ENCODE measurements around the gene ADAMTS9.

The ADAMTS9 gene, protein sequence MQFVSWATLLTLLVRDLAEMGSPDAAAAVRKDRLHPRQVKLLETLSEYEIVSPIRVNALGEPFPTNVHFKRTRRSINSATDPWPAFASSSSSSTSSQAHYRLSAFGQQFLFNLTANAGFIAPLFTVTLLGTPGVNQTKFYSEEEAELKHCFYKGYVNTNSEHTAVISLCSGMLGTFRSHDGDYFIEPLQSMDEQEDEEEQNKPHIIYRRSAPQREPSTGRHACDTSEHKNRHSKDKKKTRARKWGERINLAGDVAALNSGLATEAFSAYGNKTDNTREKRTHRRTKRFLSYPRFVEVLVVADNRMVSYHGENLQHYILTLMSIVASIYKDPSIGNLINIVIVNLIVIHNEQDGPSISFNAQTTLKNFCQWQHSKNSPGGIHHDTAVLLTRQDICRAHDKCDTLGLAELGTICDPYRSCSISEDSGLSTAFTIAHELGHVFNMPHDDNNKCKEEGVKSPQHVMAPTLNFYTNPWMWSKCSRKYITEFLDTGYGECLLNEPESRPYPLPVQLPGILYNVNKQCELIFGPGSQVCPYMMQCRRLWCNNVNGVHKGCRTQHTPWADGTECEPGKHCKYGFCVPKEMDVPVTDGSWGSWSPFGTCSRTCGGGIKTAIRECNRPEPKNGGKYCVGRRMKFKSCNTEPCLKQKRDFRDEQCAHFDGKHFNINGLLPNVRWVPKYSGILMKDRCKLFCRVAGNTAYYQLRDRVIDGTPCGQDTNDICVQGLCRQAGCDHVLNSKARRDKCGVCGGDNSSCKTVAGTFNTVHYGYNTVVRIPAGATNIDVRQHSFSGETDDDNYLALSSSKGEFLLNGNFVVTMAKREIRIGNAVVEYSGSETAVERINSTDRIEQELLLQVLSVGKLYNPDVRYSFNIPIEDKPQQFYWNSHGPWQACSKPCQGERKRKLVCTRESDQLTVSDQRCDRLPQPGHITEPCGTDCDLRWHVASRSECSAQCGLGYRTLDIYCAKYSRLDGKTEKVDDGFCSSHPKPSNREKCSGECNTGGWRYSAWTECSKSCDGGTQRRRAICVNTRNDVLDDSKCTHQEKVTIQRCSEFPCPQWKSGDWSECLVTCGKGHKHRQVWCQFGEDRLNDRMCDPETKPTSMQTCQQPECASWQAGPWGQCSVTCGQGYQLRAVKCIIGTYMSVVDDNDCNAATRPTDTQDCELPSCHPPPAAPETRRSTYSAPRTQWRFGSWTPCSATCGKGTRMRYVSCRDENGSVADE (N-terminal part only)

DNA sequence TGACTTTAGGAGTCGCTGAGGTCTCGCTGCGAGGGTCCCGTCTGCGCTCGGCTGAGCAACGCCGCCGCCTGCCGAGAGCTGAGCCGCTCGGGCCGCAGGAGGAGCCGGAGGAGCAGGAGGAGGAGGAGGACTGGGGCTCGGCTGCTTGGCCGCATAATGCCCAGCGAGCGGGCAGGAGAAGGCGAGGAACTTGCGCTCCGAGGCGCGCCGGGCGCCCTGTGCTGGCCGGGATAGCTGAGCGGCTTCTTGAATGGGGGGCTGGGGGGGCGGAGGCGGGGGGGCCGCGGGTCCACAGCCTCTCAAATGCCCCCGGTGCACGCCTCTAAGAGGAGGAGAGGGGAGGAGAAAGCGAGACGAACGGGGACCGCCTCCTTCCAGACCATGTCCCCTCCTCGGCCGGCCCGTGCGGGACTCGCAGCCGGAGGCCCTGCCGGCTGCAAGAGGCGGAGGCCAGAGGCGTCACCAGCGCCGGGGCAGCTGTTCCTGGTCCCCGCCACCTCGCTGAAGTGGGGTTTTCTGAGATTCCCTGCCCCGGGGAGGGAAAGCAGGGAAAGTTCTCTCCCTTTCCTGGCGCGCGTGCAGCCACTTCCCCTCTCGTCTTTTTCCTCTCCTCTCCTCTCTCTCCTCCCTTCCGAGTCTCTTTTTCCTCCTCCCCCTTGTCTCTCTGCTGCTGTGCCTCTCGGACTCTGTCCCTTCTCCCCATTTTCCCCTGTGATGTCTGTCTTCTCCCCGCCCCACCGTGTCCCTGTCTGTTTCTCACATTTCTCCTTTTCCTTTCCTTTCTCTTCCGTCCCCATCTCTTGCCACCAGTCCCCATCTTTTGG is at the start of gene ADAMTS9:
Gene ADAMTS9 (minus strand): TSS at position 220 of the 824 bp plus-strand sequence. CDS start 343 bp downstream, outside the sequence.
- no peak for DNase-seq

- no peak for DNase-seq
Measured at GRCh38 chr3:64732576-64732975, 44.8 kb upstream of the ADAMTS9 start.

DNA sequence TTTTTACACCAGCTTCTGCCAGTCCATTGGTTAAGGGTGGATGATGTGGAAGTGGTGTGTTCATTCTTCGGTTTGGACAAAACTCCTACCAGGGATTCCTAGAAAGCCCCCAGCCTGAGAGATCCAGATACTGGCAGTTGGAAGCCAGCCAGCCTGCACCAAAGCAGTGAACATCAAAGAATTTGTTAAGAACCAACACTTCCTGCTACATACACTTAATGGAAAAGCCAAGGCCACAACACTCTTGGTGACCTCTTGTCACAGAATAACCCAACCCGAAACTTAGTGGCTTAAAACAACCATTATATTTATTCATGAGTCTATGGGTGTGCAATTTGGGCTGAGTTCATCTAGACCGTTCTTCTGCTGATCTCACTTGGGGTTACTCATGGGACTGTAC is 42.9 kb upstream of the ADAMTS9 start:
- DNase-seq = no peak

DNA sequence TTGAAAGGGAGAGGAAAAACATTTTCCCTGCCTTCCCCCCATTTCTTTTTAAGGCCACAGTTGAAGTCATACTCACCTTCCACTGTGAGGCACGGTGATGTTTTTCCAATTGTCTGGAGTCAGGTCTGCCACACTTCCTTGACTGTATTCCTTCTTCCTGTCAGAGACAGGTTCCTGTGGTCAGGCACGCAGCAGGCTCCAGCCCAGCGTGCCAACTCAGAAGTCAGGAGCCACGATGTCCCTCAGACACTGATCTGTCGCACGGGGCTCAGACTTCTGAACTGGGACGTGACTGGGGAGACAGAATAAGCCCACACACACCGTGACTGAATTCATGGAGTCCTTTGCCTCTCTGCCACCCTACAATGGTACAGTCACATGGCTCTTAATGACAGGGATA is 41.2 kb upstream of the ADAMTS9 start:
- DNase-seq = no peak

DNA sequence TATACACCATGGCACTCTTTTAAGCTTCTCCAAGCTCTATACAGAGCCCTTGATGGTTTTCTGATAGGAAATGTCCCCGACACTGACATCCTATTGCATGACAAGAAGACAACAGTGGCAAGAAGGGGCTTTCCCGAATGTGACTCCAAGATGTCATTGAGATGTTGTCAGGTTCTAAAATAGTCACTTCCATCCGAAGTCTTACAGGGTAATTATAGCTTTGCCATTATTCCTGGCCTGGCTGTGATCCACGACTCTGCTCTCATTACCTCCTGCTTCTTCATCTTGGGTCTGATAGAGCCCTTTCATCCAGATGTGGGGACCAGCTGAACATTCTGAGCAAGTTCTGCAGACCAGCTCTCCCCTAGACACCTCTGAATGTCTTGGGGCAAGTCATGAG is 40.6 kb upstream of the ADAMTS9 start:
- no peak for DNase-seq

- no peak for DNase-seq
Measured at GRCh38 chr3:64726414-64727090, 38.8 kb upstream of the ADAMTS9 start.

DNA sequence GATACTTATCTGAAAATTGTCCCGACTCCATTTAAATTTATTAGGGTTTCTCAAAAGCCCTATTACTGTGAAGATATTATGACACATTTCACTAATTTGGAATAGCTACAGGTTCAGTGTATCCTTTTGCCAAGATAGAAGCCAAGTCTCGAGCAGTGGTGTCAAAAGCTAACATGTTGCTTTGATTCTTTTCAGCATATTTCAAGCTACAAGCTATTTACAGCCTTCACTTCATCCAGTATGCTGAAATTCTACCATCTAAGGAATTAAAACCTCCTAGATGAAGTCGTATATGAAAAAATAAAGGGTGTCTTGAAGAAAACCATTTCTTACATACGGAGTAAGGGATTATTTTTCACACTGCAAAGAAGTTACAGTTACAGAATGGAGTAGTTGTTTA is 31.2 kb upstream of the ADAMTS9 start:
- no peak for DNase-seq

DNA sequence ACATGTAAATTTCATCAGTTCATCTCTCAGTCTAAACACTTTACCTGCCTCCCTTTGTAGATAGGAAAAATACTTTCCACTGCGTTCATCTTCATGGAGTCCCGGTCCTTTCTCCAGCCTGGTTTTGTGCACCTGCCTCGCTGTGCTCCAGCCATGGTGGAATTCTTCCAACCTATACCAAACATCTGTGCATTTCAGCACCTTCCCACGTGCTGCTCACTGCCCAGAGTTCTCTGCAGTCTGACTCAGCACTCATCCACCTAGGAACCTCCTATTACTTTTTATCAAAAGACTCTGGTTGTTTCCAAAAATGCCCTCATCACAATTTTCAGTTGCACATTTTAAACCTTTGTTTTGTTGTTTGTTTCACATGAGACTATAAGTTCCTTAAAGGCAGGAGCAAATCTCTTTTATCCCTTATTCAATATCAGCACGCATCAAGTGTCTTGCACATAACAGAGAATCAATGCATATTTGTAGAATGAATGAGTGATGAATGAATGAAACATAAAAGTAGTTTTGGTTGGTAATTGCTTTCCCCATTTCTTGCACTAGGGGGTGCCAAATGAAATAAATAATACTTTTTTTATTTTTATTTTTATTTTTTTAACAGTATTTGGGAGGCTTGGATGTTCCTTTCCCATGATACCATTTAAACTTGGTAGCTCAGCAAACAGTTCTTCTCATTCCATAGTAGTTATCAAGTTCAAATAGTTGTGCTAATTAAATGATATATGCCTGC is 30.2 kb upstream of the ADAMTS9 start:
- no peak for DNase-seq

- DNase-seq = no peak
Measured at GRCh38 chr3:64717411-64717810, 29.6 kb upstream of the ADAMTS9 start.

DNA sequence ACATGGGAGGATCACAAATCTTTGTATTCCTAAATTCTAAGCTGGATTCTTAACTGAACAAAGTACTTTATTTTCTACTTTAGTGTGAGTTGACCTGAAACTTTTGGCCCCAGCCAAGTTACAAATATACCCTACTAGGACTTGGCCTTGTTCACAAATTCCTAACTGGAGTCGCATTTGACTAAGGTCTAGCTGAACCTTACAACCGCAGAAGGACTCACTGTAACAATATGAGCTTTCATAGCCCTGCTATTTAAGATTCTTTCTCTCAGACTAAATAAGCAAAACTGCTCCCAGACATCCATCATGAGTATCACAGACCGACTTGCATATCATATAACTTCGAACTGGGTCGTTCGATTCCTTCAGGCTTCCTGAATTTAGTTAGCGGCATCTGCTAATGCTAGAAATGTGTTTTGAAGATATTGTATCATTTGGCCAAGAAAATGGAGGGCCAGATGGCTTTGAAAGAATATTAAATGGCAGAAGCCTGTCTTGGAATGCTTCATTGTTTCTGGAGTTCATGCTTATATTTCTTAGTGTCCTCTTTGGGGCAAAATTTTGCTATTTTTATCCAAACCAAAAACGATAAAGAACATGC is 28.4 kb upstream of the ADAMTS9 start:
- DNase-seq = no peak

DNA sequence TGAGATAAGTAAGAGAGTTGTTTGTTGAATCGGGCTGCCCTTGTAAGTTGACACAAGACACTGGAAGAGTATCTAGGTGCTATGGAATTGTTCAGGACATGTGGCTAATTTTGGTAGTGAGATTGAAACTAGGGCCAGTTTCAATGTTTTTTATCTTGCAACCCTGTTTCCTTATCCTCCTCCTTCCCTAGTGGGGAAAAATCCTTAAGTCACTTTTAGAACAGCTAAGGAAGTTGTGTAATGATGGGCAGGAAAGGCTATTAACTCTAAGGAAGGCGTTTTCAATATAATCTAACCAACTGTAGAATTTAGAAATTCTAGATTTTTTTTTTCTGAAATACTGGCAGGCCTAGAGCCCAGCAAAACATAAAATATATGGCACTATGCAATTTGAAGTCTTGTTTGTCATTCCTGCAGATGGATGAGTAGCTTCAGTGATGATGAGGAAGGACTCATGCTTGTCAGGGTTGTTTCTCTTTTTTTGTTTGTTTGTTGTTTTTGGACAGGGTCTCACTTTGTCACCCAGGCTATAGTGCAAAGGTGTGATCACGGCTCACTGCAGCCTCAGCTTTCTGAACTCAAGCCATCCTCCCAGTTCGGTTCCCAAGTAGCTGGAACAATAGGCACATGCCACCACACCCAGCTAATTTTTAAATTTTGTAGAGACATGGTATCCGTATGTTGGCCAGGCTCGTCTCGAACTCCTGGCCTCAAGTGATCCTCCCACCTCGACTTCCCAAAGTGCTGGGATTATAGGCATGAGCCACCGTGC is 27.6 kb upstream of the ADAMTS9 start:
- DNase-seq = no peak

- no peak for DNase-seq
Measured at GRCh38 chr3:64708456-64708855, 20.7 kb upstream of the ADAMTS9 start.

- DNase-seq = no peak
Measured at GRCh38 chr3:64705946-64706345, 18.1 kb upstream of the ADAMTS9 start.

GRCh38 chr3:64696896-64697295 is 9.1 kb upstream of the ADAMTS9 start:
- no peak for DNase-seq

DNA sequence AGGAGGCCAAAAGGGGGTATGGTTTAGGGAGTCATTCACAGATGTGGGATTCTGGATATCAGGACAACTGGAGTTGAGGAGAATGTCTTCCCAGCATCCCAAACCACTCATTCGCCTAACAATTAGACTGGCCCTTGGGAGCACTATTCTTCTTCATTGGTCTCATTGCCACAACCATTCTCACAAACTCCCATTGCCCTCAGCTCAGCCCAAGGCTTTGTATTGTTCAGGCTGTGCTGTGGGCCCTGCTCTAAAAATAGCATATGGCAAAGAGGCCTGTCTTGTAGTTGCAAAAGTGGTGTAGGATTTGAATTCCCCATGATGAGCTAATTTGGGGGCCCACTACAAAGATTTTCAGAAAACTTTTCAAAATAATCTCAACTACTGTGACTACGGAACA is 6.3 kb upstream of the ADAMTS9 start:
- DNase-seq = no peak

- no peak for DNase-seq
Measured at GRCh38 chr3:64693031-64693430, 5.2 kb upstream of the ADAMTS9 start.

DNA sequence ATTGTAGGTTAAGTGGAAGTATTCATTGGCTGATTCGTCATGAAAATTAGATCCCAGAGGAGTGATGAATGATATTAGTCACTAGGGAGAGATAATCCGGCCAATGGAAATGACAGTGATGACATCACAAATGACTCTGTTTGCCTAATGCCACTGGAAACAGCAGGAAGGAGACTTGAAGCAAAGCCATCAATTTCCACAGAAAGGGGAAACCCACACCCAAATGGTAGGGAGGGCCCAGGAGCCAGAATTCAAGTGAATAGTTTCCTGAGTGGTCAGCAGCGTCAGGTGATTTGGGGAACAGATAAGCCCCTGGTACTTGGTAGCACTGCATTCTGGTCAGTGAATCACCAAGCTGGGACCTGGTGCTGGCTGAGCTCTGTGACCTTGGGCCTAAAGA is 3.3 kb upstream of the ADAMTS9 start:
- DNase-seq = no peak

DNA sequence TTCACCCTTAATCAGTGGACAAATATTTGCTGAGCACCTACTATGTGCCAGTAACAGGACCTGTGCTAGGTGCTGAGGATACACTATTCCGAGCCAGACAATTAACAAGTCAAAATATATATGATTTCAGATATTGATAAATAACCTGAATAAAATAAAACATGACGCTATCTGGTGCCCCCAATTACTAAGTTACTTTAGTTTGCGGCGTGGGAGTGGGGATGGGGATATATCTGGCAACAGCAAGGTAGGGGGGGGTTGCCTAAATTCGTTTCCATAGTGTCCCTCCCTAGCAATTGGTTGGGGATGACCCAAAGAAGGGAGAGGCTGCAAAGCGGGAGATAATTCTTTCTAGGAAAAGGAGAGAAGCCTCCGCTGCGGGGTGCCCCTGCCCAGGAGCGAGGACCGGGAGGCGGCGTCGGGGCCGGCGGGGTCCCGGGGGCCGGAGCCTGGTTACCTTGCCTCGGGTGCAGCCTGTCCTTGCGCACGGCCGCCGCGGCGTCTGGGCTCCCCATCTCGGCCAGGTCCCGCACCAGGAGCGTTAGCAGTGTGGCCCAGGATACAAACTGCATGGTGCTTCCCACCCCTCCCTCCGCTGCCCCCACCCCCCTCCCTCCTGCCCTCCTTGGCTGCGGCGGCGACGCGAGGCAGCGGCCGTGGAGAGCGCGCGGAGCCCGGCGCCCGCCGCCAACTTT is 567 bp downstream of the ADAMTS9 start:
- DNase-seq = no peak

DNA sequence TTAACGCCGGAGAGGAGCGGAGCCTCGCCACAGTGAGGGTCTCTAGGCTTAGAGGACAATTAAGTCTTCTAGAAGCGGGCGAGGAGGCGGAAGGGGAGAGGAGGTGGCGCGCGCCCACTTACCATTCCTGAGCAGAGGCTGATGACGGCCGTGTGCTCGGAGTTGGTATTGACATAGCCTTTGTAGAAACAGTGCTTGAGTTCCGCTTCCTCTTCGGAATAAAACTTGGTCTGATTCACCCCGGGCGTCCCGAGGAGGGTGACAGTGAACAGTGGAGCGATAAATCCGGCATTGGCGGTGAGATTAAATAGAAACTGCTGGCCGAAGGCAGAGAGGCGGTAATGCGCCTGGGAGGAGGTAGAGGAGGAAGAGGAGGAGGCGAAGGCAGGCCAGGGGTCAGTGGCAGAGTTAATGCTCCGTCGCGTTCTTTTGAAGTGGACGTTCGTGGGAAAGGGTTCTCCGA is 1.3 kb downstream of the ADAMTS9 start:
- DNase-seq = no peak

All from GDM1 (cell line).